Prostate gland (tissue), 2 donors: Measurements from ENCODE around the gene SULT6B1. TPM values are rescaled to one million over a fixed set of nuclear protein-coding genes. Genes with fewer than 3 reads are reported as not detected.

Experiments used
- DNase-seq: peaks from one replicate; pipeline ENCODE4 v3.0.0-alpha.2; 2019; ENCODE audit warnings: low spot score
- H3K27ac ChIP-seq, 2 donors: fragments of 200-600 bp; sonication (generic); 2 replicates each; pipeline ENCODE4 v1.5.1; 2017 to 2019
- H3K27me3 ChIP-seq: fragments of 200-600 bp; sonication (generic); replicated peaks from 2 replicates; pipeline ENCODE4 v1.5.1; 2019; ENCODE audit not compliant: insufficient read depth
- H3K36me3 ChIP-seq, 2 donors: fragments of 200-600 bp; sonication (generic); 1 replicate in 1 of 2; 2 replicates in 1 of 2; pipeline versions ENCODE4 v1.5.1 to v1.8.1; 2017 to 2019
- H3K4me1 ChIP-seq: fragments of 200-600 bp; sonication (generic); replicated peaks from 2 replicates; pipeline ENCODE4 v1.5.1; 2019
- H3K4me3 ChIP-seq, 2 donors: fragments of 200-600 bp; sonication (generic); 2 replicates each; pipeline ENCODE4 v1.5.1; 2017 to 2019
- H3K9me3 ChIP-seq: fragments of 200-600 bp; sonication (generic); 2 replicates; pipeline ENCODE4 v1.5.1; 2017
- POLR2A ChIP-seq: fragments of 450-650 bp; IDR thresholded peaks from one replicate; pipeline ENCODE4 v1.6.1; 2016; ENCODE audit warnings: antibody characterized with exemption, mild to moderate bottlenecking
- POLR2AphosphoS5 ChIP-seq: sonication (generic); formaldehyde crosslinking; IDR thresholded peaks from one replicate; pipeline ENCODE4 v1.6.1; 2017; ENCODE audit warnings: antibody characterized with exemption
- WGBS: methylation state at CpG from one replicate; pipeline ENCODE4 v1.1.5; 2018; 5-methylcytosine and 5-hydroxymethylcytosine counted together
- intact Hi-C: fragments of 100-400 bp; cut with DNase I; formaldehyde crosslinking; loops from one replicate; pipeline ENCODE4 v1.14.2; 2022
- total RNA-seq, 2 donors: library from RNA; depleted of rRNA; stranded (reverse); fragments of >200 nt; gene quantifications; one replicate each; pipeline ENCODE4 v1.1.0, GENCODE V29; 2016
- TF ChIP-seq, protein P1 (sequence below), 4 experiments: fragments of 200-600 bp in 2 of 4; fragments of 450-650 bp in 2 of 4; sonication (generic) in 2 of 4; IDR thresholded peaks; 1 replicate in 3 of 4; 2 replicates in 1 of 4; pipeline ENCODE4 v1.5.1; 2016 to 2019; ENCODE audit warnings: antibody characterized with exemption in 4 of 4, mild to moderate bottlenecking in 2 of 4, moderate library complexity in 2 of 4

The SULT6B1 gene
- total RNA-seq, 2 donors from 2014 or later, result not detected

DNA sequence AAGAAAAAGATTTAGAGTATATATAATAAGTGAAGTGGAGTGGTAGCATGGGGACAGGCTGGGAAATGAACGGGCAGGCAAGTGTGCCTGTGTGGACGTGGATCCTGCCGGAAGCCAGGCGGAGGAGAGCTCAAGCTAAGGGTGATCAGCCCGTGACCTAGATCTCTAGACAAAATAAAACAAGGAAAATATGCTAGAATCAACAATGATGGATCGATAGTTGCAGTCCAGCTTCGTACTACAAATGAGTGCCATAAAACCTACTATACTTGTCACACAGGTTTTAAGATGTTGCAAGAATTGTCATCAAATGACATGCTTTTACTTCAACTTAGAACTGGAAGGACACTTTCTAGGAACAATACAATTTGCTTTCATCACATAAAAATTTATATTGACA is 40.1 kb downstream of the SULT6B1 start:
- H3K4me3 ChIP-seq, result no peak overlapping the region
- no peaks in the 10 kb centered on the region for H3K9me3 ChIP-seq
- intact Hi-C loops, result no loop called here
- H3K27me3 ChIP-seq, result no peaks in the 10 kb centered on the region
- 53% methylated on average over 7 of the region's 7 CpGs for WGBS
- peak overlapping the region in 1 of 2 donors; percentile 20 for H3K27ac ChIP-seq
- H3K36me3 ChIP-seq, result no peaks in the 10 kb centered on the region
- no peaks in the 10 kb centered on the region for H3K4me1 ChIP-seq
- DNase-seq, result peak; percentile 10
- TF ChIP-seq POLR2A (no peak), POLR2AphosphoS5 (peak; percentile 48)
- TF ChIP-seq, protein P1, sequence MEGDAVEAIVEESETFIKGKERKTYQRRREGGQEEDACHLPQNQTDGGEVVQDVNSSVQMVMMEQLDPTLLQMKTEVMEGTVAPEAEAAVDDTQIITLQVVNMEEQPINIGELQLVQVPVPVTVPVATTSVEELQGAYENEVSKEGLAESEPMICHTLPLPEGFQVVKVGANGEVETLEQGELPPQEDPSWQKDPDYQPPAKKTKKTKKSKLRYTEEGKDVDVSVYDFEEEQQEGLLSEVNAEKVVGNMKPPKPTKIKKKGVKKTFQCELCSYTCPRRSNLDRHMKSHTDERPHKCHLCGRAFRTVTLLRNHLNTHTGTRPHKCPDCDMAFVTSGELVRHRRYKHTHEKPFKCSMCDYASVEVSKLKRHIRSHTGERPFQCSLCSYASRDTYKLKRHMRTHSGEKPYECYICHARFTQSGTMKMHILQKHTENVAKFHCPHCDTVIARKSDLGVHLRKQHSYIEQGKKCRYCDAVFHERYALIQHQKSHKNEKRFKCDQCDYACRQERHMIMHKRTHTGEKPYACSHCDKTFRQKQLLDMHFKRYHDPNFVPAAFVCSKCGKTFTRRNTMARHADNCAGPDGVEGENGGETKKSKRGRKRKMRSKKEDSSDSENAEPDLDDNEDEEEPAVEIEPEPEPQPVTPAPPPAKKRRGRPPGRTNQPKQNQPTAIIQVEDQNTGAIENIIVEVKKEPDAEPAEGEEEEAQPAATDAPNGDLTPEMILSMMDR (IDR thresholded peaks at IDR 0.05), result no peak

DNA sequence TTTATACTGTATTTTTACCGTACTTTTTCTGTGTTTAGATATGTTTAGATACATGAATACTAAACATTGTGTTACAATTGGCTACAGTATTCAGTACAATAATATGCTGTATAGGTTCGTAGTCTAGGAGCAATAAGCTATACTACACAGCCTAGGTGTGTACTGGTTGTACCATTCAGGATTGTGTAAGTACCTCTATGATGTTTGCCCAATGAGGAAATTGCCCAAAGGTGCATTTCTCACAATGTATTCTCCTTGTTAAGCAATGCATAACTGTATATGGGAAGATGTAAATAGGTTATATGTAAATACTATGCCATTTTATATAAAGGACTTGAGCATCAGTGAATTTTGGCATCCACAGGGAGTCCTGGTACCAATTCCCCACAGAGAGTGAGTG is 42.4 kb downstream of the SULT6B1 start:
- no peak for TF ChIP-seq POLR2A
- TF ChIP-seq, protein P1 (IDR thresholded peaks at IDR 0.05), result no peak
- TF ChIP-seq POLR2AphosphoS5, result no peak
- H3K27me3 ChIP-seq, result no peaks in the 10 kb centered on the region
- H3K9me3 ChIP-seq, result no peaks in the 10 kb centered on the region
- no peak for DNase-seq
- H3K27ac ChIP-seq, result no peak overlapping the region
- WGBS, result 91% methylated on average over 2 of the region's 2 CpGs
- no peak overlapping the region for H3K4me3 ChIP-seq
- H3K36me3 ChIP-seq, result no peaks in the 10 kb centered on the region
- intact Hi-C loops, result no loop called here
- no peaks in the 10 kb centered on the region for H3K4me1 ChIP-seq

DNA sequence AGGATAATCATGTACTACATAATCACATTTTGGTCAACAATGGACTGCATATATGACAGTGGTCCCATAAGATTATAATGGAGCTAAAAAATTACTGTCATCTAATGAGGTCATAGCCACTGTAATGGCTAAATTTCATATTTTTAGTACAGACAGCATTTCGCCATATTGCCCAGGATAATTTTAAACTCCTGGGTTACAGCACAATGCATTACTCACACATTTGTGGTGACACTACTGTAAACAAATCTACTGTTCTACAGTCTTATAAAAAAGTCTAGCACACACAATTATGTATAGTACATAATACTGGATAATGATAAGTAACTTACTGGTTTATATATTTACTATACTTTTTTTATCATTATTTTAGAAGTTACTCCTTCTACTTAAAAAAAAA is 44.5 kb downstream of the SULT6B1 start:
- Histone ChIP-seq H3K27me3 (no peaks in the 10 kb centered on the region), H3K9me3 (no peaks in the 10 kb centered on the region), H3K4me1 (no peaks in the 10 kb centered on the region), H3K36me3 (no peaks in the 10 kb centered on the region), H3K27ac (peak overlapping the region in 1 of 2 donors; percentile 55), H3K4me3 (no peak overlapping the region)
- intact Hi-C loops, result no loop called here
- DNase-seq, result no peak
- no peak for TF ChIP-seq POLR2AphosphoS5
- TF ChIP-seq, protein P1 (IDR thresholded peaks at IDR 0.05), result no peak
- WGBS, result 95% methylated on average over 1 of the region's 1 CpG

DNA sequence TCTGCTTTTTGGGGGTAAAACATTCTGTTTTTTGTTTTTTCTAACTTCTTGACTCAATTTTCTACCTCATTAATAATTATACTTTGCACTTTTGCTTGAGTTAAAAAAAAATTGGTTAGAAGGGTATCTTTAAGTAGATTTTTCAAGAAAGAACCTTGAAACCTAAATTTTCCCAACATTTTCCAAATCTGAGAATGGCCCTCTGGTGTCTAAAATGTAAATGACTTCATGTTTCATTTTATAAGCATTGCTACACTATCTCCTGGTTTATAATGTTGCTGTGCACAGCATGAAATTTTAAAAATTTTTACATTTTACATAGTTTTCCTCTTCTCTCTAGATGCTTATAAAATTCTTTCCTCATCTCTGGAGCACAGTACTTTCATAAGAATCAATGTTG is 45.9 kb downstream of the SULT6B1 start:
- DNase-seq, result no peak
- H3K27me3 ChIP-seq, result no peaks in the 10 kb centered on the region
- H3K4me3 ChIP-seq, result no peak overlapping the region
- intact Hi-C loops, result no loop called here
- no peaks in the 10 kb centered on the region for H3K9me3 ChIP-seq
- no peaks in the 10 kb centered on the region for H3K36me3 ChIP-seq
- TF ChIP-seq, protein P1 (IDR thresholded peaks at IDR 0.05), result no peak
- TF ChIP-seq POLR2AphosphoS5 (no peak), POLR2A (no peak)
- no peaks in the 10 kb centered on the region for H3K4me1 ChIP-seq
- no peak overlapping the region for H3K27ac ChIP-seq

DNA sequence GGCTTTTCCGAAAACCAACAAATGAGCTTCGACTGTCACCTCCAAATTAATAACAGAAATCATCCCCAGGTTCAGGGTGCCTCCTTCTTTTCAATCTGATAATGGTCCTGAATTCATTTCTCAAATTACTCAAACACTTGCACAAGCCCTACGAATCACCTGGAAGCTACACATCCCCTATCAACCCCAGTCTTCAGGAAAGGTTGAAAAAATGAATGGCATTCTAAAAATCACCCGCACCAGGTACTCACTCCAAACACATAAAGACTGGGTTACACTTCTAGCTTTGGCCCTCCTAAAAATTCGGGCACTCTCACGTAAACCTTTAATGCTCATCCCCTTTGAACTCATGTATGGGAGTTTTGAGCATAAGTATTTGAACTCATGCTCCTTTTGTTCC is 55.6 kb downstream of the SULT6B1 start:
- intact Hi-C loops, result no loop called here

More for the DNA sequence above, 55.6 kb downstream of the SULT6B1 start:
- no peak for DNase-seq
- H3K9me3 ChIP-seq, result no peaks in the 10 kb centered on the region
- WGBS, result 94% methylated on average over 6 of the region's 6 CpGs
- no peaks in the 10 kb centered on the region for H3K4me1 ChIP-seq
- H3K27ac ChIP-seq, result no peak overlapping the region
- no peak for TF ChIP-seq POLR2AphosphoS5
- TF ChIP-seq POLR2A, result no peak
- H3K4me3 ChIP-seq, result no peak overlapping the region
- peaks cover 0 to 3% of the 10 kb centered on the region in 2 donors for H3K36me3 ChIP-seq
- H3K27me3 ChIP-seq, result no peaks in the 10 kb centered on the region
